ENCODE measurements around the gene FCN3.

The FCN3 gene

DNA sequence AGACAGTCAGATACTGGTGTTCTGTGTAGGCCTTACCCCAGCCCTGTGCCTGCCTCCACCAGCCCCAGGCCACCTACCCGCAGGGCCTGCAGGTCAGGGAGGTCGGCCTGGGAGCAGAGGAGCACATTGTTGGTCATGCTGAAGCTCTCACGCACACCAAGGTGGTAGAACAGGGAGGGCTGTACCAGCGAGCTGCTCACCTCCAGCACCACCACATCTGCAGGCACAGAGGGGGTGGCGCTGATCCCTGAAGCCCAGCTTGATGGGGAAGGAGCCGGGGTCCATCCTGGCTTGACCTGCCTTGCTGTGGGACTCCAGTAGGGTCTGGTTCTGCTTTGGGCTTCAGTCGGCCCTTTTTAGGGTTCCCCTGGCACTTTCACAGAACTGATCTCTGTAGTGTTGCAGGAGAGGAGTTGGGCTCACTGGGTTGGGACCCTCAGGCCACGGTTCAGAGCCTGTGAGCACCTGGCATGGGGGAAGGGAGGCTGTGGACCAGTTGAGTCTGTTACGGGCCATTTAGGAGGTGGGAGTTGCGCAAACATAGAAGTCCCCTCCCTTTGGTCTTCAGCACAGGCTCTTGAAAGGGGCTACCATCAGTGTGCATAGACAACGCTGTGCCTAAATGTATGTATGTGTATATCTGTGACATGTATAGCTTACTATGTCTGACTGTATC lies 9.8 kb downstream of the FCN3 start:
- Histone ChIP-seq H3K27ac (ENCODE audit: low read length) (no peak overlapping the region), H3K4me2 (ENCODE audit: low read length) (peak overlapping the region; percentile 96), H3K36me3 (replicated peaks; ENCODE audit: low read depth, low read length) (no peaks in the 10 kb centered on the region), H3K9me3 (ENCODE audit: insufficient read depth, low read length) (no peaks in the 10 kb centered on the region), H3K4me1 (ENCODE audit: low read length) (peaks cover 23% of the 10 kb centered on the region), H3K79me2 (ENCODE audit: low read length) (no peaks in the 10 kb centered on the region), H3K4me3 (ENCODE audit: low read length) (peak overlapping the region; percentile 96), H3K27me3 (ENCODE audit: low read depth, low read length) (peaks cover 2% of the 10 kb centered on the region; the same call in 1 of the 2 replicates), H2AFZ (ENCODE audit: low read depth, low read length) (peak overlapping the region; percentile 56; the same call in 1 of the 2 replicates), H3K9ac (ENCODE audit: low read length) (peak overlapping the region; percentile 28; the same call in 1 of the 2 replicates), H4K20me1 (ENCODE audit: insufficient read depth, low read length) (no peaks in the 10 kb centered on the region)
- no peak for TF ChIP-seq EZH2phosphoT487 (IDR thresholded peaks at IDR 0.05; ENCODE audit: low read depth)
- TF ChIP-seq, protein P1, sequence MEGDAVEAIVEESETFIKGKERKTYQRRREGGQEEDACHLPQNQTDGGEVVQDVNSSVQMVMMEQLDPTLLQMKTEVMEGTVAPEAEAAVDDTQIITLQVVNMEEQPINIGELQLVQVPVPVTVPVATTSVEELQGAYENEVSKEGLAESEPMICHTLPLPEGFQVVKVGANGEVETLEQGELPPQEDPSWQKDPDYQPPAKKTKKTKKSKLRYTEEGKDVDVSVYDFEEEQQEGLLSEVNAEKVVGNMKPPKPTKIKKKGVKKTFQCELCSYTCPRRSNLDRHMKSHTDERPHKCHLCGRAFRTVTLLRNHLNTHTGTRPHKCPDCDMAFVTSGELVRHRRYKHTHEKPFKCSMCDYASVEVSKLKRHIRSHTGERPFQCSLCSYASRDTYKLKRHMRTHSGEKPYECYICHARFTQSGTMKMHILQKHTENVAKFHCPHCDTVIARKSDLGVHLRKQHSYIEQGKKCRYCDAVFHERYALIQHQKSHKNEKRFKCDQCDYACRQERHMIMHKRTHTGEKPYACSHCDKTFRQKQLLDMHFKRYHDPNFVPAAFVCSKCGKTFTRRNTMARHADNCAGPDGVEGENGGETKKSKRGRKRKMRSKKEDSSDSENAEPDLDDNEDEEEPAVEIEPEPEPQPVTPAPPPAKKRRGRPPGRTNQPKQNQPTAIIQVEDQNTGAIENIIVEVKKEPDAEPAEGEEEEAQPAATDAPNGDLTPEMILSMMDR (IDR thresholded peaks at IDR 0.05; ENCODE audit: low read depth, low read length): no peak

DNA sequence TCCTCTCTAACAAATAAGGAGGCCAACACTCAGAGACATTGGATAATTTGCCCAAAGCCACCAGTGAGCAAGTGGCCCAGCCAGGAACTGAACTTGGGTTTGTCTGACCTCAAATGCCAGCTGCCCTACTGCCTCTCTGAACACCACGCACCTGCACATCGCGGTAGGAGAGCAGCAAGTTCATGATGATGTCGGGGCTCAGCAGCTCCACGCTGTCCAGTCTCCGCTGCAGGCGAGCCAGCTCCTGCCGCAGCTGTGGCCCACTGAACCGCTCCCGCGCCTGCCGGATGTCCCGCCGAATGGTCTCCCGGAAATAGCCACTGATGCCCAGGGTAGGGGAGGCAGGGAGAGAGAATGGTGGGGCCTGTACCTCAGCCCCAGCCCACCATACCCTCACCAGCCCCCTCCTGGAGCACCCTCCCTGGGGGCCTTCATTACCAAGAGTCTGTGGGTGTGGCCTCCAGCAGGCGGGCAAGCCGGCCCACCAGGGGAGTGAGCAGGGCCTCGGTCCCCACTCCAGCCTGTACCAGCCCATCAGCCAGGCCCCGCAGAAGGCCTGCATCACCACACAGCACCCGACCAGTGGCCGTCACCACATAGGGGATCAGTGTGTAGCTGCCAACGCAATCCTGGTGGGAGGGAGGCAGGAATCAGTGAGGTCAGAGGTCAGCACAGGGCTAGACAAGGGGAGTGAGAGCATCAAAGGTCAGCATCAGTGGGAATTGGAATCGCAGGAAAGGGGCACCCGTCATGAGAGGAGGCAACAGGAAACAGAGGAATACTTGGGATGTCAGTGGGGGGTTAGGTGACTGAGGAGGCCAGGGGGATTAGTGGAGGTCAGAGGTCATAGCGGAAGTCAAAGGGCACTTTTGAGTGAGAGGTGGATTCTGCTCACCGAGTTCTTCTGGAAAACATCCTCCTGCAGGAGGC lies 10.6 kb downstream of the FCN3 start:
- Histone ChIP-seq H3K4me2 (ENCODE audit: low read length) (no peak overlapping the region), H4K20me1 (ENCODE audit: insufficient read depth, low read length) (no peaks in the 10 kb centered on the region), H2AFZ (ENCODE audit: low read depth, low read length) (no peak overlapping the region), H3K9me3 (ENCODE audit: insufficient read depth, low read length) (no peaks in the 10 kb centered on the region), H3K36me3 (replicated peaks; ENCODE audit: low read depth, low read length) (no peaks in the 10 kb centered on the region), H3K4me1 (ENCODE audit: low read length) (peaks cover 18% of the 10 kb centered on the region), H3K27ac (ENCODE audit: low read length) (no peak overlapping the region), H3K27me3 (ENCODE audit: low read depth, low read length) (peaks cover 6% of the 10 kb centered on the region; the same call in 1 of the 2 replicates), H3K4me3 (ENCODE audit: low read length) (no peak overlapping the region), H3K79me2 (ENCODE audit: low read length) (no peaks in the 10 kb centered on the region), H3K9ac (ENCODE audit: low read length) (no peak overlapping the region)
- TF ChIP-seq EZH2phosphoT487 (IDR thresholded peaks at IDR 0.05; ENCODE audit: low read depth): no peak
- TF ChIP-seq, protein P1 (IDR thresholded peaks at IDR 0.05; ENCODE audit: low read depth, low read length): no peak

DNA sequence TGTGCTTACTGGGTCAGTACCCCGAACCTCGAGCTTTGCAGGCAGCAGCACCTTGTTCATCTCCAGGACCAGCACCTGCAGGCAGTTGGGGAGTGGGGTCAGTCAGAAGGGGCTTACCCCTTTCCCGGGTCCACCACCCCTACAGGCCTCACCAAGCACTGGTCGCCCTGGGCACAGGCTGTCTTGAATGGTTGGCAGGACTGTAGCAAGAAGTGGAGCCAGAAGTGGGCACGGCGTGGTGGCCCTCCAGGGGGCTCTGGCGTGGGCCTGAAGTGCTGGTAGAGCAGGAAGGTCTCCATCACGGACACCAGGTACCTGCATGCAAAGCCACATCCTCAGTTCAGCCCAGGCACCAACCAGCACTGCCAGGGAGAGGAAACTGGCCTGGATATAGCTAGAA lies 13.1 kb downstream of the FCN3 start:
- H3K4me3 ChIP-seq (ENCODE audit: low read length): no peak overlapping the region
- H3K27ac ChIP-seq (ENCODE audit: low read length): no peak overlapping the region
- H3K79me2 ChIP-seq (ENCODE audit: low read length): no peaks in the 10 kb centered on the region
- no peak overlapping the region for H2AFZ ChIP-seq (ENCODE audit: low read depth, low read length)
- no peaks in the 10 kb centered on the region for H3K9me3 ChIP-seq (ENCODE audit: insufficient read depth, low read length)
- H4K20me1 ChIP-seq (ENCODE audit: insufficient read depth, low read length): no peaks in the 10 kb centered on the region
- TF ChIP-seq, protein P1 (IDR thresholded peaks at IDR 0.05; ENCODE audit: low read depth, low read length): no peak
- no peak for TF ChIP-seq EZH2phosphoT487 (IDR thresholded peaks at IDR 0.05; ENCODE audit: low read depth)
- peaks cover 6% of the 10 kb centered on the region; the same call in 1 of the 2 replicates for H3K27me3 ChIP-seq (ENCODE audit: low read depth, low read length)
- H3K4me2 ChIP-seq (ENCODE audit: low read length): no peak overlapping the region
- peaks cover 24% of the 10 kb centered on the region for H3K4me1 ChIP-seq (ENCODE audit: low read length)
- H3K9ac ChIP-seq (ENCODE audit: low read length): no peak overlapping the region
- no peaks in the 10 kb centered on the region for H3K36me3 ChIP-seq (replicated peaks; ENCODE audit: low read depth, low read length)

DNA sequence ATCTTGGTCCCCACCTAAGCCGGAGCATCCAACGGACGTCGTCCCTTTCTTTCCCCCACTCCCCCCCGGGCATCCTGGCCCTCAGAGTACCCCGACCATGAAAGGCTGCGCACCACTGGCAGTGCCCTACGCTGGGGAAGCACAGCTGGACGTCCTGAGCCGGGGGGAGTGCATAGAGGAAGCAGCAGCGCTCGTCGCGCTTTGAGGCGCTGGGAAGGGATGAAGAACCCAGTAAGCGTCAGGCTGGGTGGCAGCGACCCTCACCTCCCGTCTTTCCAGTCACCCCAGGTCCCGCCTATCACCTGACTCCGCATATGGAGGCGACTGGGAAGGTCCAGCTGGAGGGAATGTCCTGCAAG lies 13.6 kb downstream of the FCN3 start:
- Histone ChIP-seq H3K9ac (ENCODE audit: low read length) (no peak overlapping the region), H3K4me3 (ENCODE audit: low read length) (no peak overlapping the region; the same call in 1 of the 2 replicates), H3K4me1 (ENCODE audit: low read length) (peaks cover 29% of the 10 kb centered on the region), H3K9me3 (ENCODE audit: insufficient read depth, low read length) (no peaks in the 10 kb centered on the region), H2AFZ (ENCODE audit: low read depth, low read length) (no peak overlapping the region), H3K27ac (ENCODE audit: low read length) (no peak overlapping the region), H3K79me2 (ENCODE audit: low read length) (no peaks in the 10 kb centered on the region), H3K27me3 (ENCODE audit: low read depth, low read length) (peaks cover 6% of the 10 kb centered on the region; the same call in 1 of the 2 replicates), H4K20me1 (ENCODE audit: insufficient read depth, low read length) (no peaks in the 10 kb centered on the region), H3K4me2 (ENCODE audit: low read length) (peak overlapping the region; percentile 91; the same call in 1 of the 2 replicates), H3K36me3 (replicated peaks; ENCODE audit: low read depth, low read length) (no peaks in the 10 kb centered on the region)
- no peak for TF ChIP-seq EZH2phosphoT487 (IDR thresholded peaks at IDR 0.05; ENCODE audit: low read depth)
- TF ChIP-seq, protein P1 (IDR thresholded peaks at IDR 0.05; ENCODE audit: low read depth, low read length): no peak

Data from OCI-LY3 (cell line).